Activated T-cell treated with anti-CD3 and anti-CD28 coated beads, Interleukin-2, amount 50 U/mL, for 24 hours (primary cell): ENCODE results near the gene LIMS1.

Experiments used
- DNase-seq: peaks from one replicate; pipeline ENCODE4 v3.0.0-alpha.2; 2020
- H3K27ac Mint-ChIP-seq: 2 replicates; pipeline ENCODE4 v1.8.0; 2020; ENCODE audit warnings: mild to moderate bottlenecking, mixed read lengths
- H3K27me3 Mint-ChIP-seq: 2 replicates; pipeline ENCODE4 v1.8.0; 2020; ENCODE audit warnings: mixed read lengths
- H3K36me3 Mint-ChIP-seq: 2 replicates; pipeline ENCODE4 v1.8.0; 2020; ENCODE audit warnings: low read depth, mixed read lengths
- H3K4me1 Mint-ChIP-seq: 2 replicates; pipeline ENCODE4 v1.8.0; 2020; ENCODE audit warnings: low read depth, mixed read lengths
- H3K4me3 Mint-ChIP-seq: 2 replicates; pipeline ENCODE4 v1.8.0; 2020; ENCODE audit warnings: mild to moderate bottlenecking, moderate library complexity, mixed read lengths
- H3K9me3 Mint-ChIP-seq: 2 replicates; pipeline ENCODE4 v1.8.0; 2020; ENCODE audit warnings: mixed read lengths

LIMS1 gene

GRCh38 chr2:108607706-108608301 lies 73.5 kb downstream of the LIMS1 start:
- Mint-ChIP-seq H3K36me3 (no peaks in the 10 kb centered on the region), H3K4me1 (peaks cover 60% of the 10 kb centered on the region), H3K27me3 (no peaks in the 10 kb centered on the region), H3K27ac (no peak overlapping the region), H3K4me3 (no peak overlapping the region), H3K9me3 (no peaks in the 10 kb centered on the region)
- DNase-seq = no peak

GRCh38 chr2:108611021-108611420 lies 76.8 kb downstream of the LIMS1 start:
- peak overlapping the region; percentile 55 for H3K27ac Mint-ChIP-seq
- H3K9me3 Mint-ChIP-seq = no peaks in the 10 kb centered on the region
- H3K27me3 Mint-ChIP-seq = no peaks in the 10 kb centered on the region
- H3K4me3 Mint-ChIP-seq = peak overlapping the region; percentile 34
- peaks cover 76% of the 10 kb centered on the region for H3K4me1 Mint-ChIP-seq
- peaks cover 2% of the 10 kb centered on the region for H3K36me3 Mint-ChIP-seq
- no peak for DNase-seq

- H3K36me3 Mint-ChIP-seq = peaks cover 2% of the 10 kb centered on the region
- peaks cover 79% of the 10 kb centered on the region for H3K4me1 Mint-ChIP-seq
- DNase-seq = peak; percentile 43
- no peaks in the 10 kb centered on the region for H3K9me3 Mint-ChIP-seq
- peak overlapping the region; percentile 59 for H3K4me3 Mint-ChIP-seq
- peak overlapping the region; percentile 96 for H3K27ac Mint-ChIP-seq
- no peaks in the 10 kb centered on the region for H3K27me3 Mint-ChIP-seq
Observed at GRCh38 chr2:108612153-108612513, 77.9 kb downstream of the LIMS1 start.

GRCh38 chr2:108612514-108613183 lies 78.4 kb downstream of the LIMS1 start:
- peaks cover 2% of the 10 kb centered on the region for H3K36me3 Mint-ChIP-seq
- peak overlapping the region; percentile 96 for H3K27ac Mint-ChIP-seq
- peaks cover 83% of the 10 kb centered on the region for H3K4me1 Mint-ChIP-seq
- peak overlapping the region; percentile 59 for H3K4me3 Mint-ChIP-seq
- H3K27me3 Mint-ChIP-seq = no peaks in the 10 kb centered on the region
- no peaks in the 10 kb centered on the region for H3K9me3 Mint-ChIP-seq
- DNase-seq = peak; percentile 71

GRCh38 chr2:108613261-108614042 lies 79.2 kb downstream of the LIMS1 start:
- DNase-seq = no peak
- Mint-ChIP-seq H3K27me3 (no peaks in the 10 kb centered on the region), H3K36me3 (peaks cover 2% of the 10 kb centered on the region), H3K4me1 (peaks cover 86% of the 10 kb centered on the region), H3K4me3 (no peak overlapping the region), H3K9me3 (no peaks in the 10 kb centered on the region), H3K27ac (peak overlapping the region; percentile 88)

- Mint-ChIP-seq H3K9me3 (no peaks in the 10 kb centered on the region), H3K27ac (peak overlapping the region; percentile 88), H3K4me3 (no peak overlapping the region), H3K4me1 (peaks cover 86% of the 10 kb centered on the region), H3K36me3 (peaks cover 2% of the 10 kb centered on the region), H3K27me3 (no peaks in the 10 kb centered on the region)
- DNase-seq = no peak
Observed at GRCh38 chr2:108614043-108614545, 79.8 kb downstream of the LIMS1 start.

GRCh38 chr2:108614659-108615058 lies 80.4 kb downstream of the LIMS1 start:
- Mint-ChIP-seq H3K9me3 (no peaks in the 10 kb centered on the region), H3K36me3 (peaks cover 2% of the 10 kb centered on the region), H3K4me3 (no peak overlapping the region), H3K4me1 (peaks cover 86% of the 10 kb centered on the region), H3K27me3 (no peaks in the 10 kb centered on the region), H3K27ac (no peak overlapping the region)
- no peak for DNase-seq

GRCh38 chr2:108615480-108616090 lies 81.3 kb downstream of the LIMS1 start:
- Mint-ChIP-seq H3K9me3 (no peaks in the 10 kb centered on the region), H3K27ac (peak overlapping the region; percentile 58), H3K27me3 (no peaks in the 10 kb centered on the region), H3K4me3 (no peak overlapping the region), H3K36me3 (peaks cover 2% of the 10 kb centered on the region), H3K4me1 (peaks cover 91% of the 10 kb centered on the region)
- no peak for DNase-seq

GRCh38 chr2:108616318-108616717 lies 82.0 kb downstream of the LIMS1 start:
- peak overlapping the region; percentile 58 for H3K27ac Mint-ChIP-seq
- H3K27me3 Mint-ChIP-seq = no peaks in the 10 kb centered on the region
- no peak for DNase-seq
- H3K36me3 Mint-ChIP-seq = peaks cover 2% of the 10 kb centered on the region
- H3K4me1 Mint-ChIP-seq = peaks cover 92% of the 10 kb centered on the region
- no peak overlapping the region for H3K4me3 Mint-ChIP-seq
- no peaks in the 10 kb centered on the region for H3K9me3 Mint-ChIP-seq

- Mint-ChIP-seq H3K27ac (peak overlapping the region; percentile 90), H3K36me3 (peaks cover 2% of the 10 kb centered on the region), H3K4me3 (no peak overlapping the region), H3K27me3 (no peaks in the 10 kb centered on the region), H3K9me3 (no peaks in the 10 kb centered on the region), H3K4me1 (peaks cover 94% of the 10 kb centered on the region)
- no peak for DNase-seq
Observed at GRCh38 chr2:108616751-108617161, 82.5 kb downstream of the LIMS1 start.

- Mint-ChIP-seq H3K27ac (peak overlapping the region; percentile 90), H3K36me3 (peaks cover 2% of the 10 kb centered on the region), H3K4me3 (no peak overlapping the region), H3K4me1 (peaks cover 95% of the 10 kb centered on the region), H3K9me3 (no peaks in the 10 kb centered on the region), H3K27me3 (no peaks in the 10 kb centered on the region)
- DNase-seq = no peak
Observed at GRCh38 chr2:108617617-108618016, 83.3 kb downstream of the LIMS1 start.

GRCh38 chr2:108619925-108620620 lies 85.8 kb downstream of the LIMS1 start:
- Mint-ChIP-seq H3K36me3 (peaks cover 2% of the 10 kb centered on the region), H3K9me3 (no peaks in the 10 kb centered on the region), H3K27ac (peak overlapping the region; percentile 93), H3K27me3 (no peaks in the 10 kb centered on the region), H3K4me1 (peaks cover 88% of the 10 kb centered on the region), H3K4me3 (peak overlapping the region; percentile 73)
- no peak for DNase-seq

- H3K36me3 Mint-ChIP-seq = peaks cover 2% of the 10 kb centered on the region
- peak overlapping the region; percentile 93 for H3K27ac Mint-ChIP-seq
- H3K27me3 Mint-ChIP-seq = no peaks in the 10 kb centered on the region
- H3K4me3 Mint-ChIP-seq = peak overlapping the region; percentile 73
- H3K9me3 Mint-ChIP-seq = no peaks in the 10 kb centered on the region
- DNase-seq = no peak
- H3K4me1 Mint-ChIP-seq = peaks cover 89% of the 10 kb centered on the region
Observed at GRCh38 chr2:108620656-108621055, 86.4 kb downstream of the LIMS1 start.

- Mint-ChIP-seq H3K27ac (peak overlapping the region; percentile 93), H3K27me3 (no peaks in the 10 kb centered on the region), H3K4me3 (peak overlapping the region; percentile 73), H3K36me3 (no peaks in the 10 kb centered on the region), H3K9me3 (no peaks in the 10 kb centered on the region), H3K4me1 (peaks cover 89% of the 10 kb centered on the region)
- DNase-seq = peak; percentile 75
Observed at GRCh38 chr2:108621087-108621559, 86.9 kb downstream of the LIMS1 start.
